ENCODE results near the gene KIAA1755. TPM values are rescaled to one million over a fixed set of nuclear protein-coding genes. Genes with fewer than 3 reads are reported as not detected.

The KIAA1755 gene
- total RNA-seq, 2 donors from 2014 or later, result 0.78 to 0.99 TPM

DNA sequence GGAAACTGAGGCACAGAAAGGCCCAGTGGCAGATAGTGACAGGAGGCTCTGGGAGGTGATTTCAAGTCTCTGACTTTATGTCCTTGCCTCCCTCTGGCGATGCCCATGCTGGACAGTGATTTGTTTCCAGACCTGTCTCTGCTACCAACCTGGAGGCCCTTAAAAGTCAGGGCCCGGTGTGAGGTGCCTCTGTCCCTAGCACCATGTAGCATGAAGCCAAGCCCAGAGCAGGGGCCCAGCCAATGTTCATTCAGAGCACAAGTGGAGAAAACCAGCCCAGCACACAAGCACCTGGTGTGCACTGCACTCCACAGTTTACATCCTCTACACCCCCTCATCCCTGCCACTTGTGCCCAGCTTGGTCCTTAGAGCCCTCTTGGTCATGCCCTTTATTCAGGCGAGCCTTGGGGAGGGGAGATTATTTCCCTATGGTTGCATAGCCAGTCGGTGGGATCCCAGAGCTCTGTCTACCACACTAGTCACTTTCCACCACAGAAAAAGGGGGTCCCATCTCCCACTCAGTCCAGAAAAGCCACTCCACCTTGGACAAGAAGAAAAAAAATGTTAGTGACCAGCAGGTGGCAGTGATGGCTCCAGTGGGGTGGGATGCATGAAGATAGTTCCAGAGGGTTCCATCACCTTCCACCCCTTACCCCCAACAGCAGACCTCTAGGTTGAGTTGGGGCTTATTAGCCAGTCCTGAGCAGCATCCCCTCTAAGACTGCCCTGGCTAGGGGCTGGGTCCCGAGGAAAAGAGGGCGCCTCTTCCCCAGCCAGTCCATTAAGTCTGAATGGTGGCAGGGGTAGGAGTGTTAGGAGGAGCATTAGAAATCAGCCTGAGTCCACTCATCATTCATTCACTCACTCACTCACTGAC, 30.9 kb downstream of the KIAA1755 start:
- no peak for ATAC-seq
- TF ChIP-seq, protein P1, sequence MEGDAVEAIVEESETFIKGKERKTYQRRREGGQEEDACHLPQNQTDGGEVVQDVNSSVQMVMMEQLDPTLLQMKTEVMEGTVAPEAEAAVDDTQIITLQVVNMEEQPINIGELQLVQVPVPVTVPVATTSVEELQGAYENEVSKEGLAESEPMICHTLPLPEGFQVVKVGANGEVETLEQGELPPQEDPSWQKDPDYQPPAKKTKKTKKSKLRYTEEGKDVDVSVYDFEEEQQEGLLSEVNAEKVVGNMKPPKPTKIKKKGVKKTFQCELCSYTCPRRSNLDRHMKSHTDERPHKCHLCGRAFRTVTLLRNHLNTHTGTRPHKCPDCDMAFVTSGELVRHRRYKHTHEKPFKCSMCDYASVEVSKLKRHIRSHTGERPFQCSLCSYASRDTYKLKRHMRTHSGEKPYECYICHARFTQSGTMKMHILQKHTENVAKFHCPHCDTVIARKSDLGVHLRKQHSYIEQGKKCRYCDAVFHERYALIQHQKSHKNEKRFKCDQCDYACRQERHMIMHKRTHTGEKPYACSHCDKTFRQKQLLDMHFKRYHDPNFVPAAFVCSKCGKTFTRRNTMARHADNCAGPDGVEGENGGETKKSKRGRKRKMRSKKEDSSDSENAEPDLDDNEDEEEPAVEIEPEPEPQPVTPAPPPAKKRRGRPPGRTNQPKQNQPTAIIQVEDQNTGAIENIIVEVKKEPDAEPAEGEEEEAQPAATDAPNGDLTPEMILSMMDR (IDR thresholded peaks at IDR 0.05), result peak in 3 of 7 experiments; percentile 8 to 15 (median 15)
- TF ChIP-seq POLR2A (IDR thresholded peaks at IDR 0.05), result no peak
- Histone ChIP-seq H3K4me3 (no peak overlapping the region), H3K9me3 (no peaks in the 10 kb centered on the region), H3K36me3 (replicated peaks in 1 of 2; ENCODE audit: insufficient read depth in 1 of 2, low read depth in 2 of 2) (no peaks in the 10 kb centered on the region), H3K27ac (no peak overlapping the region), H3K4me1 (no peaks in the 10 kb centered on the region), H3K27me3 (no peaks in the 10 kb centered on the region)
- DNase-seq, result no peak
- intact Hi-C loops (cut with DNase I), result no loop called here
- WGBS, 2 donors, result 62 to 68% methylated on average over 6 of the region's 6 CpGs

DNA sequence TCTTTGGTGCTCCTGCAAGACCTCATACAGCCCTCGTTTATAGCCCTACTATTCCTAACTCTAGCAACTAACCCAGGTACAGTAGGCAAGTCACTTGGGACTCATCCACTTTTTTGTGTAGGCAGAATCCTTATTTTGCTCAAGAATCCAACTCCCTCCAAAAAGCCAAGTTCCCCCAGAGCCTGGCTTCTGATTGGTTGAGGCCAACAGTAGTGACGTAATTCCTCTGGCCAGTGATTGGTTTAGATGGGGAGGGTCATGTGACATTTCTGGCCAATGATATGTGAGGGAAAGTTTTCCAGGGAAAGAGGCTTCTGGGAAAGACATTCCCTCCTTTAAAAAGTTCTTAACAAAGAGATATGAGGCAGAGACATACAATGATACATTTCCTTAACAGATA, 32.1 kb downstream of the KIAA1755 start:
- no peak overlapping the region for H3K4me3 ChIP-seq
- H3K36me3 ChIP-seq (replicated peaks in 1 of 2; ENCODE audit: insufficient read depth in 1 of 2, low read depth in 2 of 2), result no peaks in the 10 kb centered on the region
- ATAC-seq, result no peak
- intact Hi-C loops (cut with DNase I), result no loop called here
- no peak for TF ChIP-seq POLR2A (IDR thresholded peaks at IDR 0.05)
- TF ChIP-seq, protein P1 (IDR thresholded peaks at IDR 0.05), result no peak
- no peaks in the 10 kb centered on the region for H3K4me1 ChIP-seq
- H3K27ac ChIP-seq, result no peak overlapping the region
- WGBS, 2 donors, result 24 to 34% methylated on average over 2 of the region's 2 CpGs
- DNase-seq, result no peak
- H3K9me3 ChIP-seq, result no peaks in the 10 kb centered on the region
- no peaks in the 10 kb centered on the region for H3K27me3 ChIP-seq

DNA sequence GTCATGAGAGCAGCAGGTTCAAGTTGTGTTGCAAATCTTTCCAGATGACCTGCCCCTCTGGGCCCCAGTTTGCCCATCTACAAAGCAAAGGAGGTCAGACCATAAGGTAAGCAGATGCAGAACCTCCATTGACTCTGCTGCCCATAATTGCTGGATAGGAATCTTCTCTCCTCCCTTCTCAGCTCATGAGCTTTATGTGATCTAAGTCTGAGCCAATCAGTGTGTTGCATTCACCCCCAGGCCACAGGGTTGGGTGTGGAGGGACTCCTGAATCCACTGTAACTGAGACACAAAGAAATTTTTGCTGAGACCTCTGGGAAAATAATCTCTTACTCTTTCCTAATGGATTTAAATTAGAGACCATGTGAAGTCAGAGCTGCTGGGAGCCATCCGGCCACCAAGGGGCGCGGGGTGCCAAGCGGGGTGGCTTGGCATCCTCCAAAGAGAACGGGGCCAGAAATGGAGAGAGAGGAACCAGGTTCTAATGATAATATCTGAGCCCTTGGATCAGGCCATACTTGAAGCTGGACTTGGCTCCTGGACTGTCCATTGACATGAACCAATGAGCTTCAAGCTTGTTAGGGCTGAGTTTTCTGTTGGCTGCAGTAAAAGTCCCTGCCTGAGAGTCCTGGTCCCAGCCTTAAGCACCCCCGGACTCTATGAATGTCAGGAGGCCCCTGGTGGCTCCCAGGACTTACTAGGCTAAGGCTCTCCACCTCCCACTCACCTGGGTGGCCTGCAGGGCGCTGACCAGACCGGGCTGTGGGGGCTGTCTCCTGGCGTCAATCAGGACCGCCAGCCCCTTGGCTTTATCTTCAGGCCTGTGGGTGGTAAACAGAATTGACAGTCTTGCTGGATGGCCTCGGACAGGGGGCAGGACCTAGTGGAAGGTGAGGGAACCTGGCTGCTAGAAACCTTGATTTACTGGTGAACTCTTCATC, 32.8 kb downstream of the KIAA1755 start:
- Histone ChIP-seq H3K4me1 (no peaks in the 10 kb centered on the region), H3K9me3 (no peaks in the 10 kb centered on the region), H3K4me3 (no peak overlapping the region), H3K27me3 (no peaks in the 10 kb centered on the region), H3K27ac (no peak overlapping the region), H3K36me3 (replicated peaks in 1 of 2; ENCODE audit: insufficient read depth in 1 of 2, low read depth in 2 of 2) (no peaks in the 10 kb centered on the region)
- TF ChIP-seq, protein P1 (IDR thresholded peaks at IDR 0.05), result no peak
- no peak for TF ChIP-seq POLR2A (IDR thresholded peaks at IDR 0.05)
- intact Hi-C loops (cut with DNase I), result no loop called here
- 61 to 71% methylated on average over 8 of the region's 11 CpGs for WGBS, 2 donors
- ATAC-seq (no peak), DNase-seq (no peak)

DNA sequence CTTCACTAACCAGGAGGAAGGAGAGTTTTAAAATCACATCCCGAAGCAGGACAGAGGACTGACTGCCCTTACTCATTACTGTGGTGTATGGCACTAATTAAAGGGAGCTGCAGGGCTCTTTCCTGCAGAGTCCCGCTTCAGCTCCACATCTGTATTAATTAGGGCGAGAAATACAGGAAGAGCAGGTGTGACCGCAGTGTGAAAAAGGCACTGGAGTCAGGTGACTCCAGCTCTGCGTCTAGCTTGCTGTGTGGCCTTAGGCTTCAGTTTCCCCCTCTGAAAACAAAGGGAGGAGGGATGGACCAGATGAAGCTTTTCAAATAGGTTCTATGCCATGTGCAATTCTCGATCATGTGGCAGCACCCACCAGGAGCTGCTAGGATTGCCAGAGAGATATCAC, 34.0 kb downstream of the KIAA1755 start:
- Histone ChIP-seq H3K36me3 (replicated peaks in 1 of 2; ENCODE audit: insufficient read depth in 1 of 2, low read depth in 2 of 2) (no peaks in the 10 kb centered on the region), H3K4me3 (no peak overlapping the region), H3K4me1 (no peaks in the 10 kb centered on the region), H3K27me3 (no peaks in the 10 kb centered on the region), H3K27ac (no peak overlapping the region), H3K9me3 (no peaks in the 10 kb centered on the region)
- DNase-seq, result no peak
- 54 to 59% methylated on average over 6 of the region's 6 CpGs for WGBS, 2 donors
- intact Hi-C loops (cut with DNase I), result no loop called here
- TF ChIP-seq POLR2A (IDR thresholded peaks at IDR 0.05), result no peak
- TF ChIP-seq, protein P1 (IDR thresholded peaks at IDR 0.05), result no peak
- no peak for ATAC-seq

All from body of pancreas (tissue), 4 donors.